A172 (cell line): ENCODE results near the gene PDCD2. TPM values are rescaled to one million over a fixed set of nuclear protein-coding genes. Genes with fewer than 3 reads are reported as not detected.
"Not testable (repeated sequence)": the region's sequence is repeated elsewhere in the genome, so short reads cannot be mapped to it uniquely, and the experiment has no call there.

Experiments used
- DNase-seq: peaks from one replicate; pipeline ENCODE4 v3.0.0-alpha.2; 2015; ENCODE audit warnings: low spot score
- total RNA-seq: library from RNA; depleted of rRNA; stranded (reverse); fragments of >200 nt; shearing (Covaris generic); gene quantifications from 2 replicates; pipeline ENCODE4 v1.2.3, GENCODE V29; 2014; rRNA removed

Gene PDCD2
- total RNA-seq, result 124 and 154 TPM in 2 replicates

- peak; percentile 84 for DNase-seq
Measured at GRCh38 chr6:170584181-170584953, at the start of gene PDCD2. Gene PDCD2, minus strand, starts transcription at chr6:170584637. Its CDS starts 56 bp downstream, at chr6:170584581.

GRCh38 chr6:170616020-170616554, 31.6 kb upstream of the PDCD2 start:
- not testable (repeated sequence) for DNase-seq

GRCh38 chr6:170612256-170612804, 27.9 kb upstream of the PDCD2 start:
- not testable (repeated sequence) for DNase-seq

DNA sequence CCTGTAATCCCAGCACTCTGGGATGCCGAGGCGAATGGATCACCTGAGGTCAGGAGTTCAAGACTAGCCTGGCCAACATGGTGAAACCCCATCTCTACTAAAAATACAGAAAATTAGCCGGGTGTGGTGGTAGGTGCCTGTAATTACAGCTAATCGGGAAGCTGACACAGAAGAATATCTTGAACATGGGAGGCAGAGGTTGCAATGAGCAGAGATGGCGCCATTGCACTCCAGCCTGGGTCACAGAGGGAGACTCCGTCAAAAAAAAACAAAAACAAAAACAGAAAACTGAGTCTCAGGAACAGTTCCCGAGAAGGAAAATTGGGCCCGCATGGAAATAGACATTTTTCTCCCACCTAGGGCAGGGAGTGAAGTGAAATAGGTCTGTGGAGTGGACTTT, 24.8 kb upstream of the PDCD2 start:
- DNase-seq, result not testable (repeated sequence)

DNA sequence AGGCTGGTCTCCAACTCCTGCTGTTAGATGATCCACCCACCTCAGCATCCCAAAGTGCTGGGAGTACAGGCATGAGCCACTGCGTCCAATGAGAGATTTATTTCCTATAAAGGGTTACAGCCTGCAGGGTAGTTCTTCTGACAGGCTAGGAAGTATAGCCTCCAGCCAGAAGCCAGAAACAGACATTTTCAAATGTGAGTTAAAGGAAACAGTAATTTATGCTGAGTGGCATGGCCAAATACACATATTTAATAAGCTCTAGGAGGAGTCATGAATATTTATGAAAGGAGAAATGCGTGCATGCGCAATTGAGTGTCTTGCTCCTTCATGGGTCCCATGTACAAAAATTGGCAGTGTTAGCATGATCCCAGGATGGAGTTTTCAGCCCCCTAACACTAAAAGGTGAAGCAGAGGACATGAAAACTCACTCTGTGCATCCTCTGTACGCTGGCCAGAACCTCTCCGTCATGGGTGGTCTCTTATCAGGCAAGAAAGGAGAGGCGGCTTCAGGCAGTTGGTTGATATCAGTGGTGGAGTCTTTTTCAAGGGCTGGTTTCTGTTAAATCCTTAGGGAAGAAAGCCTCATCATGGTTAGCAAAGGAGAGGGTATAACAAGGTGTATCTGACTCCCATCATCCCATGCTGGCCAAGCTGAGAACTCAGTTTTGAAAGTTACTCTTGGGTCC, 21.3 kb upstream of the PDCD2 start:
- no peak for DNase-seq

GRCh38 chr6:170597278-170597677, 12.8 kb upstream of the PDCD2 start:
- DNase-seq, result no peak

- no peak for DNase-seq
Measured at GRCh38 chr6:170596426-170596825, 12.0 kb upstream of the PDCD2 start.

DNA sequence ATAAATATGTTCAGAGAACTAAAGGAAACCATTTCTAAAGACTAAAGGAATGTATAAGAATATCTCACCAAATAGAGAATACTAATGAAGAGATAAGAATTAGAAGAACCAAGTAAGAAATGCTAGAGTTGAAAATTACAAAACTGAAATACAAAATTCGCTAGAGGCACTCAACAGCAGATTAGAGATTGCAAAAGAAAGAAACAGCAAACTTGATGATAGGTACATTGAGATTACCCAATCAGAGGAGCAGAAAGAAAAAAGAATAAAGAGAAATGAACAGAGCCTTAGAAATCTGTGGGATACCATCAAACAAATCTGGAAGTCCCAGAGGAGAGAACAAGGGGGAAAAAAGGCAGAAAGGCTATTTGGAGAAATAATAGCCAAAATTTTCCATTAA, 6.3 kb upstream of the PDCD2 start:
- DNase-seq, result no peak

- peak; percentile 1 for DNase-seq
Measured at GRCh38 chr6:170584954-170585498, 589 bp upstream of the PDCD2 start.

DNA sequence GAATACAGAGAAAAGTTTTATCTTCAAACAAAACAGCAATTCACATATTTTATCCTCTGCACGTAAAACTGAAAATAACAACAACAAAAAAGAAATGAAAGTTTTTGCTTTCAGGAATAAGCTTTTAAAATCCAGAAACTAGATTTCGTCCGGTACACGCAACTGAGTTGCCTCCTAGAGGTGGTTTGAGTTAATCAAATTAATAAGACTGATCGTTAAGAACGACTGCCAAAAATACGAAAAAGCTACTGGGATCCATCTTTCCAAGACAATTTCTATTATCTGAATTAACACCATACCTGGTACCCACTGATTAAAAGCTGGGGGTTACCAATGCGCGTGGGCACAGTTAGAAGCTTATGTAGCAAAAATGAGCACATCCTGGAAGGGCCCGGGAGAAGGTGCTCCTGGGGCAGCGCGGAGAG, 669 bp downstream of the PDCD2 start:
- DNase-seq, result no peak

DNA sequence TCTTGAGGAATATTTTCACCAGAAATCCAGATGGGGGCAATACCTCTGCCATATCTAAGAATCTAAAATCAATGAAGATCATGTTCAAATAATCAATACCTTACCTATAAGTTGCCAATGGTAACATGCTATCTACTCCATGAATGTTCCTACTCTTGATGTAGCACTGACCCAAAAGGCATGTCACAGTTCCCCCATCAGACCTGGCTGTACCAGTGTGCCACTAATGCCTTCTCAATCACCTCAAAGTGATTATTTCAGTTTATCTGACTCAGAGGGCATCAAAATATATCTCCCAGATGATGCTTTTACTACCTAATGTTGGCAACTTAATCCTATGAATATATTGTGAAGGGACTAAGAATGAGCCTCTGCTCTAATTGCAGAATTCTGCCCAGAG, 5.5 kb downstream of the PDCD2 start:
- DNase-seq, result no peak

GRCh38 chr6:170575250-170575649, 9.2 kb downstream of the PDCD2 start:
- DNase-seq, result no peak

DNA sequence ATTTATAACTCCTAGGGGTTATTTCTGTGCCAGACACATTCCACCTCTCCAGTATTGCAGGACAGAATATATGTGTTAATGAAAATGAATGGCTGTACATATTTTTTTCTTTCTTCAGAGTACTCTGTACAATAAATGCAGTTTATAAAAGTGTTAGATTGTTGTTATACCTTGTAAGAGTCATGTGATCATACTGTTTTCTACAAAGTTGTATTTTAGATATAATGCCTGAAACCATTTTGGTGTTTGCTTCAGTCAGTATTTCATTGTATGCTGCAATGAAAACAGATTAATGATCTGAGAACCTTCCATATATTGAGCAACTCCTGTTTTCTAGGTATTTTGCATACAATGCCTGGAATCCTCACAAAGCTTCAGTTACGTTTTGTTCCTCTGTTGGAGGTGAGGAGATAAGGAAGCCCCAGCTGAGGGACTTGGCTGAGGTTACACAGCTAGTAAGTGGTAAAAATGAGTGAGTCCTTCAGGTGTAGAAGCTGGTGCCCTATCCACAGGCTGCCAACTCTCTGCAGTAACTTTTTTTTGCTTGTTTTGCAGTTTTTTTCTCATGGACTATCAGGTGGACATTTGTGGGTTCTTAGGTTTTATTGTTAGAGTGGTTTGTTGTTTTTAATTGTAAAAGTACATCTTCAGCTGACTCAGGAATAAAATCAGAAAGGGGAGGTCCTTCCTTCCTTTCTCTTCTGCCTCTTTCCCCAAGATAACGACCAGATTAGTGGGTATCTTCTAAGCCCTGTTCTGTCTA, 11.6 kb downstream of the PDCD2 start:
- DNase-seq, result no peak

GRCh38 chr6:170564936-170565530, 19.4 kb downstream of the PDCD2 start:
- no peak for DNase-seq

- DNase-seq, result no peak
Measured at GRCh38 chr6:170561555-170561954, 22.9 kb downstream of the PDCD2 start.

- no peak for DNase-seq
Measured at GRCh38 chr6:170555305-170555704, 29.1 kb downstream of the PDCD2 start.

GRCh38 chr6:170554796-170555137, 29.7 kb downstream of the PDCD2 start:
- DNase-seq, result no peak

DNA sequence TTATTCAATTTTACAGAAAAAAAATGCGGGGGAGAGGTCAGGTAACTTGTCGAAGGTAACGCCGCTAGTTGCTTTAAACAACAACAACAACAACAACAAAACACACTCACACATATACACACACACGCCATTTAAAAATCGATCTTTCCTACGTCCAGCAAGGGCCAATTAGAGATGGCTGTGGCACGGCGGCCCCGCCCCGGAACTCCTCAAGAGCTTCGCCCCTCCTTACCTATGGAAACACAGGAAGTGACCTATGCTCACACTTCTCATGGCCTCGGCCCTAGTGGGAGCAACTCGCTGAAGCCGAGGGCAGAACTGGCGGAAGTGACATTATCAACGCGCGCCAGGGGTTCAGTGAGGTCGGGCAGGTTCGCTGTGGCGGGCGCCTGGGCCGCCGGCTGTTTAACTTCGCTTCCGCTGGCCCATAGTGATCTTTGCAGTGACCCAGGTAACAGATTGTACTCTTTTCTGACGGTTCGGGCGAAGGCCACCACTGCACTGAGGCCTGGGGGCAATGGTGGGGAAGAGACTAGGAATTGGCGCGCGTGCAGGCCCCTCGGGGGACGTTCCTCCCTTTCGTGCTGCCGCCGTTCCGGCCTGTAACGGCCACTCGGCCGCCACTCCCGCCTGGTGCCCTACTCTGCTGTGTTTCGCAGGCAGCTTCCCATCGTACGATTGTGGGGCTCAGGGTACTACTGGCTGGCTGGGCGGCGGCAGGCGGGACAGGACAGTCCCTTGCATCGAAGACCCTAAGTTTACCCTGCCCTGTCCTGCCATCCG, 30.2 kb downstream of the PDCD2 start, which contains the start of gene TBP:
Gene TBP (plus strand): TSS at position 357 of the 783 bp plus-strand sequence. CDS start 2,661 bp downstream, outside the sequence.
- DNase-seq, result peak; percentile 96

DNA sequence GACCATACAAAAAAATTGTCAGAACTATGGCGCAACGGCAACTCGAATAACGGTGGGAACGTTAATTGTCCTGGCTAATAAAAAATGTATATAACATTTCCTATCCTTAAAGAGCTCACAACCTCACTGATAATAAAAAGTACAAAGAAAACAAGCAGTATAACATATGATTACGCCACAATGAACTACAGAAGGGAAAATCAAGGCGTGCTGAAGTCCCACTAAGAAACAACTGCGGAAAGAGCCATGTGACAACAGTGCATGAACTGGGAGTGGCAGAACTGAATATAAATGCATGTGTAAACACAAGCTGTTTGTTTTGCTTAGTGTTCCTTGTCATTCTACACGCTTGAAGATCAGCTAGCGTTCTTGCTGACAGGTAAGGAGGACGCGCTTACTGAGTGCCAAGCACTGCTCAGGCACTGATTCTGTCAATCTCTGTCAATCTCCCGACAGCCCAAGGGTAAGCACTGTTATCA, 30.9 kb downstream of the PDCD2 start:
- peak; percentile 53 for DNase-seq
